CD14-positive monocyte (primary cell): ENCODE results near the gene BCL2L15. TPM values are rescaled to one million over a fixed set of nuclear protein-coding genes. Genes with fewer than 3 reads are reported as not detected.

Experiments
- DNase-seq, 3 donors: peaks; one replicate each; pipeline ENCODE4 v3.0.0-alpha.2; 2011 to 2022
- H2AFZ ChIP-seq: 2 replicates; pipeline ENCODE4 v1.6.0; 2012; ENCODE audit warnings: mild to moderate bottlenecking, low read depth, low read length, inconsistent platforms; ENCODE audit not compliant: insufficient read depth, poor library complexity, severe bottlenecking
- H3K27ac ChIP-seq, 2 donors: 1 replicate in 1 of 2; 2 replicates in 1 of 2; pipeline ENCODE4 v1.5.1; 2012 to 2013; ENCODE audit warnings: low read length in 2 of 2, control low read depth in 1 of 2, inconsistent platforms in 1 of 2, low read depth in 1 of 2, mild to moderate bottlenecking in 1 of 2
- H3K27me3 ChIP-seq, 2 donors: one replicate each; pipeline versions ENCODE4 v1.6.0 to v1.6.1; 2011 to 2013; ENCODE audit warnings: low read length in 2 of 2; ENCODE audit not compliant: control insufficient read depth in 2 of 2, insufficient read depth in 2 of 2
- H3K36me3 ChIP-seq, 2 donors: replicated peaks in 1 of 2; 1 replicate in 1 of 2; 2 replicates in 1 of 2; pipeline versions ENCODE4 v1.5.1 to v1.6.1; 2012 to 2013; ENCODE audit warnings: low read length in 2 of 2, control low read depth in 1 of 2, inconsistent platforms in 1 of 2, mild to moderate bottlenecking in 1 of 2; ENCODE audit not compliant: insufficient read depth in 2 of 2, control insufficient read depth in 1 of 2
- H3K4me1 ChIP-seq, 2 donors: 1 replicate in 1 of 2; 2 replicates in 1 of 2; pipeline versions ENCODE4 v1.5.1 to v1.6.1; 2012 to 2013; ENCODE audit warnings: low read length in 2 of 2, control low read depth in 1 of 2, inconsistent platforms in 1 of 2, mild to moderate bottlenecking in 1 of 2, moderate library complexity in 1 of 2; ENCODE audit not compliant: insufficient read depth in 2 of 2, control insufficient read depth in 1 of 2
- H3K4me2 ChIP-seq: replicated peaks from 2 replicates; pipeline ENCODE3; 2012; ENCODE audit warnings: low read length, moderate library complexity, mild to moderate bottlenecking; ENCODE audit not compliant: poor library complexity, severe bottlenecking; ENCODE audit errors: extremely low read depth
- H3K4me3 ChIP-seq, 3 experiments: fragments of 200-600 bp in 1 of 3; sonication (generic) in 1 of 3; replicated peaks in 1 of 3; 1 replicate in 2 of 3; 2 replicates in 1 of 3; pipeline ENCODE4 v1.5.1; 2011 to 2013; ENCODE audit warnings: low read length in 3 of 3, mild to moderate bottlenecking in 3 of 3, control low read depth in 2 of 3, low read depth in 2 of 3, inconsistent platforms in 1 of 3, moderate library complexity in 1 of 3
- H3K79me2 ChIP-seq: 2 replicates; pipeline ENCODE4 v1.6.0; 2012; ENCODE audit warnings: mild to moderate bottlenecking, control low read depth, inconsistent platforms, low read length, moderate library complexity; ENCODE audit not compliant: insufficient read depth
- H3K9ac ChIP-seq: 2 replicates; pipeline ENCODE4 v1.6.0; 2017; ENCODE audit warnings: low read length, mild to moderate bottlenecking; ENCODE audit not compliant: insufficient read depth, poor library complexity, severe bottlenecking
- H3K9me3 ChIP-seq, 2 donors: replicated peaks in 1 of 2; 1 replicate in 1 of 2; 2 replicates in 1 of 2; pipeline versions ENCODE4 v1.5.1 to v1.6.1; 2012 to 2013; ENCODE audit warnings: low read length in 2 of 2, control low read depth in 1 of 2; ENCODE audit not compliant: control insufficient read depth in 1 of 2, insufficient read depth in 1 of 2
- H4K20me1 ChIP-seq: 2 replicates; pipeline ENCODE4 v1.6.0; 2012; ENCODE audit warnings: mild to moderate bottlenecking, low read length, control low read depth, moderate library complexity; ENCODE audit not compliant: insufficient read depth
- H3K27ac Mint-ChIP-seq, 7 donors: one replicate each; pipeline ENCODE4 v1.8.0; 2020; ENCODE audit warnings: mild to moderate bottlenecking in 7 of 7, mixed read lengths in 7 of 7, moderate library complexity in 6 of 7, inconsistent platforms in 2 of 7
- H3K27me3 Mint-ChIP-seq, 3 donors: one replicate each; pipeline ENCODE4 v1.8.0; 2021 to 2022; ENCODE audit warnings: low read depth in 3 of 3, mild to moderate bottlenecking in 3 of 3, mixed read lengths in 3 of 3, moderate library complexity in 3 of 3, inconsistent platforms in 1 of 3
- H3K36me3 Mint-ChIP-seq, 2 donors: one replicate each; pipeline ENCODE4 v1.8.0; 2020; ENCODE audit warnings: mixed read lengths in 2 of 2, inconsistent platforms in 1 of 2, mild to moderate bottlenecking in 1 of 2
- H3K4me1 Mint-ChIP-seq: one replicate; pipeline ENCODE4 v1.8.0; 2020; ENCODE audit warnings: mild to moderate bottlenecking, mixed read lengths
- H3K4me3 Mint-ChIP-seq, 2 donors: one replicate each; pipeline ENCODE4 v1.8.0; 2020; ENCODE audit warnings: mild to moderate bottlenecking in 2 of 2, mixed read lengths in 2 of 2, moderate library complexity in 1 of 2
- H3K9me3 Mint-ChIP-seq, 7 donors: one replicate each; pipeline ENCODE4 v1.8.0; 2020 to 2022; ENCODE audit warnings: mixed read lengths in 7 of 7, mild to moderate bottlenecking in 6 of 7, moderate library complexity in 6 of 7, inconsistent platforms in 2 of 7
- CTCF ChIP-seq: fragments of 200-600 bp; IDR thresholded peaks from one replicate; pipeline ENCODE4 v1.8.0; 2022; ENCODE audit warnings: antibody characterized with exemption, mild to moderate bottlenecking
- WGBS: methylation state at CpG from one replicate; pipeline ENCODE4 v1.1.5; 2013; ENCODE audit warnings: missing lambda C conversion rate; ENCODE audit not compliant: insufficient coverage; 5-methylcytosine and 5-hydroxymethylcytosine counted together
- intact Hi-C, 2 donors: fragments of 100-400 bp; cut with micrococcal nuclease; formaldehyde crosslinking; loops; one replicate each; pipeline versions ENCODE4 v1.15.0 to v1.15.1; 2023
- polyA minus RNA-seq: library from RNA; depleted of rRNA, polyadenylated mRNA; stranded (reverse); fragments of >200 nt; gene quantifications from 2 replicates; pipeline ENCODE4 v1.2.3, GENCODE V29; 2012
- polyA plus RNA-seq, 3 donors: library from polyadenylated mRNA; depleted of rRNA in 1 of 3; unstranded in 2 of 3; stranded (reverse) in 1 of 3; fragments of 300-500 nt in 2 of 3; fragments of >200 nt in 1 of 3; fragmentation: Illumina TruSeq in 2 of 3; gene quantifications; 1 replicate in 2 of 3; 2 replicates in 1 of 3; pipeline ENCODE4 v1.2.3, GENCODE V29; 2012 to 2021
- total RNA-seq, 12 experiments: library from RNA in 1 of 12; stranded (reverse) in 1 of 12; fragments of 120-200 nt in 1 of 12; gene quantifications; one replicate each; pipeline ENCODE4 v1.2.4 and lab custom pipeline; 2013 to 2026; ENCODE audit warnings: mixed read lengths in 6 of 12, inconsistent platforms in 1 of 12

BCL2L15 gene
- 0.65 TPM for total RNA-seq (2013)
- polyA plus RNA-seq, result under 1 TPM in 1 of 3 donors, not detected in 2; 0.73 TPM
- under 0.01 and 0.14 TPM in 2 replicates for polyA minus RNA-seq
- total RNA-seq (lab: John Stamatoyannopoulos, UW), result 0 to 3.3 (median 1.2) reads per million in 11 experiments

GRCh38 chr1:113887402-113888175, at the start of gene BCL2L15:
Gene BCL2L15, minus strand, starts transcription at chr1:113887581. Its CDS starts 206 bp downstream, at chr1:113887375.
- Histone ChIP-seq H3K36me3 (no peaks in the 10 kb centered on the region), H3K9ac (no peak within 1 kb of the TSS), H2AFZ (peak within 1 kb of the TSS; percentile 15), H3K4me1 (peaks cover 11 to 28% of the 10 kb centered on the region in 2 donors), H3K27ac (no peak within 1 kb of the TSS), H3K4me3 (no peak within 1 kb of the TSS), H4K20me1 (no peaks in the 10 kb centered on the region), H3K9me3 (no peaks in the 10 kb centered on the region), H3K79me2 (no peaks in the 10 kb centered on the region), H3K4me2 (no peak within 1 kb of the TSS), H3K27me3 (no peaks in the 10 kb centered on the region)
- TF ChIP-seq CTCF, result no peak
- peak within 1 kb of the TSS in 1 of 7 donors; percentile 5 for H3K27ac Mint-ChIP-seq
- peaks cover 0 to 1% (median 0%) of the 10 kb centered on the region in 7 donors for H3K9me3 Mint-ChIP-seq
- H3K4me3 Mint-ChIP-seq, result no peak within 1 kb of the TSS
- WGBS, result 75% methylated on average over 2 of the region's 6 CpGs
- peaks cover 8% of the 10 kb centered on the region in 2 donors for H3K36me3 Mint-ChIP-seq
- no peak for DNase-seq
- H3K4me1 Mint-ChIP-seq, result peaks cover 25% of the 10 kb centered on the region
- intact Hi-C loops, result loop anchor here in 1 of 2 donors (5.0 kb wide), 1 partner anchor 40 kb away; no protein-coding TSS in a partner anchor
- H3K27me3 Mint-ChIP-seq, result peaks cover 0 to 2% (median 0%) of the 10 kb centered on the region in 3 donors

- H3K4me1 ChIP-seq, result peaks cover 60 to 84% of the 10 kb centered on the region in 2 donors
- peak overlapping the region in 5 of 7 donors; percentile 9 to 71 (median 58) for H3K27ac Mint-ChIP-seq
- peak overlapping the region in 1 of 2 donors; percentile 45 for H3K27ac ChIP-seq
- H2AFZ ChIP-seq, result no peak overlapping the region
- H4K20me1 ChIP-seq, result peaks cover 94% of the 10 kb centered on the region
- no peak overlapping the region for H3K4me3 Mint-ChIP-seq
- intact Hi-C loops, result no loop called here
- no peaks in the 10 kb centered on the region for H3K27me3 Mint-ChIP-seq
- H3K9me3 ChIP-seq, result no peaks in the 10 kb centered on the region
- no peak for TF ChIP-seq CTCF
- peaks cover 12 to 13% of the 10 kb centered on the region in 2 donors for H3K36me3 ChIP-seq
- no CpG with 5 or more reads among the region's 1 CpG for WGBS
- peaks cover 24 to 43% of the 10 kb centered on the region in 2 donors for H3K36me3 Mint-ChIP-seq
- no peak for DNase-seq
- H3K4me3 ChIP-seq, result no peak overlapping the region
- no peaks in the 10 kb centered on the region for H3K27me3 ChIP-seq
- peaks cover 100% of the 10 kb centered on the region for H3K79me2 ChIP-seq
- H3K4me1 Mint-ChIP-seq, result peaks cover 91% of the 10 kb centered on the region
- H3K9me3 Mint-ChIP-seq, result peaks cover 0 to 4% (median 0%) of the 10 kb centered on the region in 7 donors
- H3K9ac ChIP-seq, result no peak overlapping the region
- H3K4me2 ChIP-seq, result no peak overlapping the region
These were observed 49.8 kb upstream of the BCL2L15 start for GRCh38 chr1:113937146-113937545.
